GM12878 (cell line): ENCODE results near the gene CNPPD1. TPM values are rescaled to one million over a fixed set of nuclear protein-coding genes. Genes with fewer than 3 reads are reported as not detected.

Source experiments
- ATAC-seq: fragments of 200-7000 bp; cut with Tn5 transposase; 3 replicates; pipeline ENCODE4 v1.9.1; 2020; ENCODE audit warnings: mild to moderate bottlenecking, moderate library complexity
- BruUV-seq: library from RNA; stranded (reverse); fragments of 400-500 nt; replicated peaks from 2 replicates; lab custom pipeline; 2021; lab: Mats Ljungman, UMichigan
- CTCF ChIA-PET: fragments of 300-600 bp; sonication (Branson Sonifier 250); formaldehyde crosslinking; extraction: SDS; loops from one replicate; lab custom pipeline; 2021; ENCODE audit warnings: inconsistent platforms; lab: Yijun Ruan, JAX
- POLR2A ChIA-PET: fragments of 350-600 bp; formaldehyde crosslinking; extraction: SDS; loops from one replicate; lab custom pipeline; 2021; ENCODE audit warnings: inconsistent platforms; lab: Charles Lee
- RAD21 ChIA-PET: fragments of 300-600 bp; sonication (Branson Sonifier 250); formaldehyde crosslinking; loops from one replicate; lab custom pipeline; 2023; ENCODE audit warnings: antibody characterized with exemption; ENCODE audit not compliant: unreplicated experiment; lab: Charles Lee
- SMC1A ChIA-PET: fragments of 300-600 bp; sonication (Branson Sonifier 250); formaldehyde crosslinking; loops from one replicate; lab custom pipeline; 2023; ENCODE audit not compliant: unreplicated experiment, uncharacterized antibody; lab: Charles Lee
- DNase-seq: peaks from one replicate; pipeline ENCODE4 v3.0.0-alpha.2; 2011; ENCODE audit warnings: low read depth, low spot score
- FAIRE-seq: peaks from 3 replicates; lab custom pipeline; 2011; peaks lifted over from hg19 to GRCh38; lab: Jason Lieb, UNC
- H2AFZ ChIP-seq: 2 replicates; pipeline ENCODE4 v1.6.0; 2011; ENCODE audit warnings: low read depth, low read length, control low read depth; ENCODE audit not compliant: control insufficient read depth
- H3K27ac ChIP-seq: 2 replicates; pipeline ENCODE4 v1.5.1; 2011; ENCODE audit warnings: control low read depth; ENCODE audit not compliant: control insufficient read depth, insufficient read depth
- H3K27me3 ChIP-seq, 2 experiments: replicated peaks in 1 of 2; 2 replicates each; pipeline versions ENCODE4 v1.6.0 to v1.6.1; 2011; ENCODE audit warnings: low read length in 1 of 2; ENCODE audit not compliant: control insufficient read depth in 2 of 2, insufficient read depth in 2 of 2
- H3K36me3 ChIP-seq, 2 experiments: 2 replicates each; pipeline ENCODE4 v1.5.1; 2011; ENCODE audit warnings: low read length in 1 of 2; ENCODE audit not compliant: control insufficient read depth in 2 of 2, insufficient read depth in 2 of 2
- H3K4me1 ChIP-seq: 2 replicates; pipeline ENCODE4 v1.6.1; 2011; ENCODE audit warnings: mild to moderate bottlenecking, low read length, moderate library complexity, mixed read lengths; ENCODE audit not compliant: control insufficient read depth, insufficient read depth
- H3K4me2 ChIP-seq: 2 replicates; pipeline ENCODE4 v1.6.0; 2011; ENCODE audit warnings: control low read depth; ENCODE audit not compliant: control insufficient read depth, insufficient read depth
- H3K4me3 ChIP-seq: fragments of 200-600 bp; sonication (generic); 2 replicates; pipeline ENCODE4 v1.5.1; 2016
- H3K79me2 ChIP-seq: 2 replicates; pipeline ENCODE4 v1.6.0; 2011; ENCODE audit warnings: low read length; ENCODE audit not compliant: control insufficient read depth, insufficient read depth
- H3K9ac ChIP-seq: 2 replicates; pipeline ENCODE4 v1.8.0; 2011; ENCODE audit warnings: low read length, control low read depth, mixed read lengths; ENCODE audit not compliant: control insufficient read depth, insufficient read depth
- H3K9me3 ChIP-seq: replicated peaks from 3 replicates; pipeline ENCODE4 v1.5.1; 2011; ENCODE audit warnings: mild to moderate bottlenecking, low read length; ENCODE audit not compliant: control insufficient read depth, insufficient read depth
- H4K20me1 ChIP-seq: 2 replicates; pipeline ENCODE4 v1.6.0; 2011; ENCODE audit not compliant: control insufficient read depth, insufficient read depth
- BCLAF1 ChIP-seq: fragments of 450-650 bp; IDR thresholded peaks from 2 replicates; pipeline ENCODE4 v1.6.1; 2017; ENCODE audit warnings: antibody characterized with exemption, mild to moderate bottlenecking, moderate library complexity
- CEBPB ChIP-seq, 2 experiments: fragments of 150-350 bp in 1 of 2; IDR thresholded peaks; 2 replicates each; pipeline ENCODE4 v1.6.1; 2012 to 2014; ENCODE audit warnings: low read depth in 2 of 2, low read length in 2 of 2, borderline replicate concordance in 1 of 2, inconsistent platforms in 1 of 2
- FOS ChIP-seq: IDR thresholded peaks from 3 replicates; pipeline ENCODE4 v1.6.1; 2011; ENCODE audit warnings: borderline replicate concordance; ENCODE audit not compliant: insufficient read length; ENCODE audit errors: extremely low read depth
- HSF1 ChIP-seq: fragments of 150-350 bp; IDR thresholded peaks from 2 replicates; pipeline ENCODE4 v1.6.1; 2014; ENCODE audit warnings: mild to moderate bottlenecking, low read depth, low read length
- IRF5 ChIP-seq: fragments of 450-650 bp; IDR thresholded peaks from 2 replicates; pipeline ENCODE4 v1.6.1; 2017; ENCODE audit warnings: borderline replicate concordance
- JUND ChIP-seq: IDR thresholded peaks from 2 replicates; pipeline ENCODE4 v1.6.1; 2012; ENCODE audit warnings: low read depth, mild to moderate bottlenecking, low read length, improper control_type of control experiment, moderate library complexity
- RAD21 ChIP-seq: IDR thresholded peaks from 2 replicates; pipeline ENCODE4 v1.6.1; 2011; ENCODE audit warnings: mild to moderate bottlenecking, low read depth, low read length, moderate library complexity; ENCODE audit not compliant: insufficient read depth
- RUNX3 ChIP-seq: IDR thresholded peaks from 2 replicates; pipeline ENCODE4 v1.6.1; 2012; ENCODE audit warnings: low read length, inconsistent platforms
- SUZ12 ChIP-seq: fragments of 200-600 bp; sonication (generic); IDR thresholded peaks from one replicate; pipeline ENCODE4 v1.6.1; 2018; ENCODE audit warnings: antibody characterized with exemption, mild to moderate bottlenecking; ENCODE audit not compliant: unreplicated experiment
- WGBS: methylation state at CpG from one replicate; pipeline ENCODE4 v1.1.6; 2016; ENCODE audit warnings: low lambda C conversion rate; ENCODE audit not compliant: insufficient replicate concordance, insufficient coverage; ENCODE audit errors: missing lambda C conversion rate; 5-methylcytosine and 5-hydroxymethylcytosine counted together
- in situ Hi-C: fragments of 300-500 bp; cut with MboI; formaldehyde crosslinking; loops from 9 replicates; pipeline ENCODE4 v1.14.3; 2018; ENCODE audit warnings: mixed read lengths
- intact Hi-C: fragments of 100-400 bp; cut with micrococcal nuclease; formaldehyde crosslinking; loops from one replicate; pipeline ENCODE4 v1.14.2; 2022; ENCODE audit not compliant: unreplicated experiment
- polyA plus RNA-seq, 11 experiments: library from polyadenylated mRNA; depleted of rRNA in 4 of 11; unstranded in 6 of 11; stranded (reverse) in 5 of 11; fragments of >200 nt; fragmentation: Nextera tagmentation in 4 of 11; fragmentation: Illumina TruSeq in 1 of 11; extraction: Ambion mirVana in 4 of 11; extraction: Trizol in 1 of 11; gene quantifications; 1 replicate in 1 of 11; 2 replicates in 10 of 11; pipeline versions ENCODE4 v1.2.1 to v1.2.3, GENCODE V29; 2011 to 2016; ENCODE audit warnings: inconsistent platforms in 2 of 11, missing spikeins in 2 of 11, low read depth in 1 of 11
- total RNA-seq, 4 experiments: library from RNA; depleted of rRNA in 3 of 4; stranded (reverse); fragments of >200 nt in 3 of 4; fragmentation: Illumina TruSeq in 1 of 4; extraction: Trizol in 1 of 4; gene quantifications; 2 replicates each; pipeline versions ENCODE4 v1.2.1 to v1.2.3, GENCODE V29; 2013 to 2021

The CNPPD1 gene
- total and polyA plus RNA-seq, 10 of the 15 experiments (the other 5 are each of a cell fraction or from before 2014, with no cell fraction given), result 12.2 to 86.6 (median 43.4) TPM

- no peak for TF ChIP-seq RAD21
- TF ChIP-seq JUND, result no peak
- TF ChIP-seq SUZ12, result no peak
- TF ChIP-seq BCLAF1, result no peak
- TF ChIP-seq HSF1, result no peak
- TF ChIP-seq IRF5, result no peak
- TF ChIP-seq CEBPB (IDR thresholded peaks at IDR 0.05; ENCODE audit: borderline replicate concordance in 1 of 2, low read depth in 2 of 2, low read length in 2 of 2), result no peak
- no peak for TF ChIP-seq FOS
- no peak for TF ChIP-seq RUNX3
- DNase-seq (no peak), FAIRE-seq (no peak), ATAC-seq (no peak)
- H3K9me3 ChIP-seq, result no peaks in the 10 kb centered on the region
- no peaks in the 10 kb centered on the region for H3K4me1 ChIP-seq
- no peaks in the 10 kb centered on the region for H4K20me1 ChIP-seq
- CTCF ChIA-PET, result interaction anchor here (1.0 to 11.4 kb wide), 4 partner anchors 21 to 62 kb away, joined by 3 to 281 read pairs (median 4); no protein-coding TSS in a partner anchor
- H3K4me2 ChIP-seq, result no peak overlapping the region
- POLR2A ChIA-PET, result no interaction called here
- intact Hi-C loops (no loop called here), in situ Hi-C loops (no loop called here)
- no peak overlapping the region for H3K9ac ChIP-seq
- BruUV-seq, result no TSS peak
- no peak overlapping the region for H2AFZ ChIP-seq
- H3K4me3 ChIP-seq, result no peak overlapping the region
- RAD21 ChIA-PET, result interaction anchor here (1.7 kb wide), 1 partner anchor 28 kb away, joined by 3 read pairs; no protein-coding TSS in a partner anchor
- WGBS, result 100% methylated on average over 1 of the region's 1 CpG
- H3K27ac ChIP-seq, result no peak overlapping the region
- H3K27me3 ChIP-seq, result no peaks in the 10 kb centered on the region
- SMC1A ChIA-PET, result interaction anchor here (1.0 kb wide), 1 partner anchor 26 kb away, joined by 4 read pairs; no protein-coding TSS in a partner anchor
- H3K79me2 ChIP-seq, result no peaks in the 10 kb centered on the region
- no peaks in the 10 kb centered on the region for H3K36me3 ChIP-seq
Measured at GRCh38 chr2:219125886-219126270, 50.8 kb downstream of the CNPPD1 start.
